Omental fat pad (tissue), 4 donors: ENCODE data around the gene YAP1. TPM values are rescaled to one million over a fixed set of nuclear protein-coding genes. Genes with fewer than 3 reads are reported as not detected.
"Not testable (repeated sequence)": the region's sequence is repeated elsewhere in the genome, so short reads cannot be mapped to it uniquely, and the experiment has no call there.

ENCODE experiments used
- ATAC-seq: fragments of 150-250 bp; one replicate; pipeline ENCODE4 v1.9.1; 2016; ENCODE audit warnings: mild to moderate bottlenecking, moderate library complexity; ENCODE audit not compliant: low FRiP score
- DNase-seq: peaks from one replicate; pipeline ENCODE4 v3.0.0-alpha.2; 2019; ENCODE audit warnings: low spot score
- total RNA-seq, 4 donors: library from RNA; depleted of rRNA; stranded (reverse); fragments of >200 nt; gene quantifications; one replicate each; pipeline ENCODE4 v1.1.0, GENCODE V29; 2016
- TF ChIP-seq, protein P1 (sequence below), 3 donors: fragments of 450-650 bp; IDR thresholded peaks; one replicate each; pipeline ENCODE4 v1.5.1; 2016 to 2017; ENCODE audit warnings: antibody characterized with exemption in 3 of 3, mild to moderate bottlenecking in 3 of 3, moderate library complexity in 2 of 3

Gene YAP1
- total RNA-seq, 4 donors from 2014 or later = 102 to 152 (median 130) TPM

DNA sequence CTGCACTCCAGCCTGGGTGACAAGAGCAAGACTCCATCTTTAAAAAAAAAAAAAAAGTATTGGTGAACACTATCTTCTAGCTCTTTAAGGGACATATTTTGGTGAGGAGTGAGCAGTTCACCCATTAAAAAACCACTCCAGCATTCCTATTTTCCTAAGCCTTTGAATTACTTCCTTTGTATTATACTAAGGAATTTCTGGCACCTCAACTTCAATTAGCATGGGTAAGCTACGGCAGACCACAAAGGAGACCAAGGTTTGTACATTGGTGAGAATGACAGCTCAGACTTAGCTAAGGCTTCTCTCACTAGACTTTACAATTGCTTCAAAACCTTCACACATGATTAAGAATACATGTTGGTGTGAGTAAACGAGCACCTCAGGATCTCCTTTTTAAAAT is 150.0 kb downstream of the YAP1 start:
- TF ChIP-seq, protein P1, sequence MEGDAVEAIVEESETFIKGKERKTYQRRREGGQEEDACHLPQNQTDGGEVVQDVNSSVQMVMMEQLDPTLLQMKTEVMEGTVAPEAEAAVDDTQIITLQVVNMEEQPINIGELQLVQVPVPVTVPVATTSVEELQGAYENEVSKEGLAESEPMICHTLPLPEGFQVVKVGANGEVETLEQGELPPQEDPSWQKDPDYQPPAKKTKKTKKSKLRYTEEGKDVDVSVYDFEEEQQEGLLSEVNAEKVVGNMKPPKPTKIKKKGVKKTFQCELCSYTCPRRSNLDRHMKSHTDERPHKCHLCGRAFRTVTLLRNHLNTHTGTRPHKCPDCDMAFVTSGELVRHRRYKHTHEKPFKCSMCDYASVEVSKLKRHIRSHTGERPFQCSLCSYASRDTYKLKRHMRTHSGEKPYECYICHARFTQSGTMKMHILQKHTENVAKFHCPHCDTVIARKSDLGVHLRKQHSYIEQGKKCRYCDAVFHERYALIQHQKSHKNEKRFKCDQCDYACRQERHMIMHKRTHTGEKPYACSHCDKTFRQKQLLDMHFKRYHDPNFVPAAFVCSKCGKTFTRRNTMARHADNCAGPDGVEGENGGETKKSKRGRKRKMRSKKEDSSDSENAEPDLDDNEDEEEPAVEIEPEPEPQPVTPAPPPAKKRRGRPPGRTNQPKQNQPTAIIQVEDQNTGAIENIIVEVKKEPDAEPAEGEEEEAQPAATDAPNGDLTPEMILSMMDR (IDR thresholded peaks at IDR 0.05) = no peak
- DNase-seq (no peak), ATAC-seq (no peak)

DNA sequence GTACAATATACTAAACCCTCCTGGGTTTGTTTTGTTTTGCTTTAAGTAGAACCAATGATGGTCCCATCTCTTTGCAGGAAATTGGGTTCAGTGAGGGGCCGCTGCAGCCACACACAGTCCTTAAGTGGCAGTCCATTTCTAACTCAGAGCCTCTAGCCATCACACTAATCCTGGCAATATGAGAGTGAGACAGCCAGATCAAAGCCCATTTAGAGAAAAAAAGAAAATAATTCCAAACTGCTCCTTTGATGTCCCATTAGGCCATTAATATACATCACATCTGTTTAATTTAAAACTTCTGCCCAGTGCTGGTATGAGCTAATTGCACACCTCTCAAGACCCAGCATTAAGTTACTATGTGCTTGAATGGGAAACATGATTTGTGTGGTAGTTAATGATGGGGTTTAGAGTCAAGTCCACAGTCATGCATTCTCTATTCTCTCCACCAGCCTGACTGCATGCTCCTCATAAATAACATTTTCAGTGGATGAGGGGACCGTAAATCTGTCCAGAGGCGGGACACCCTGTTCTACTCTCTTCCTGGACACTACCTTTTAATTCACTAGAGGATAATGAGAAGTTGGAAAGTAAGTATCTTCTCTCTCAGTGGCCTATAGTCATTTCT is 153.2 kb downstream of the YAP1 start:
- DNase-seq = no peak
- ATAC-seq = no peak
- TF ChIP-seq, protein P1 (IDR thresholded peaks at IDR 0.05) = no peak

DNA sequence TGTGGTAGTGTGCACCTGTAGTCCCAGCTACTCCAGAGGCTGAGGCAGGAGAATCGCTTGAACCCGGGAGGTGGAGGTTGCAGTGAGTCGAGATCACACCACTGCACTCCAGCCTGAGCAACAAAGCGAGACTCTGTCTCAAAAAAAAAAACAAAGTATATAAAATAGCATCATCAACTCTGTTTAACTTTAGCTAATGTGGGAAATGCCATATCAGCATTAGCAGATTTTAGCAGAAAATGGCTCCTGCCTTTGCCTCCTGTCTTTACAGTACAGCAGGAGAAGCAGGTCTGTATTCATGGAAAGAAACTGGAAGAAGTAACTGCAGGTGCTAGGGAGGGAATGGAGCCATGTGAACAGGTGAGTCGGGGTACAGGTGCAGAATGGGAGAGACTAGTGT is 154.5 kb downstream of the YAP1 start:
- not testable (repeated sequence) for DNase-seq, ATAC-seq

DNA sequence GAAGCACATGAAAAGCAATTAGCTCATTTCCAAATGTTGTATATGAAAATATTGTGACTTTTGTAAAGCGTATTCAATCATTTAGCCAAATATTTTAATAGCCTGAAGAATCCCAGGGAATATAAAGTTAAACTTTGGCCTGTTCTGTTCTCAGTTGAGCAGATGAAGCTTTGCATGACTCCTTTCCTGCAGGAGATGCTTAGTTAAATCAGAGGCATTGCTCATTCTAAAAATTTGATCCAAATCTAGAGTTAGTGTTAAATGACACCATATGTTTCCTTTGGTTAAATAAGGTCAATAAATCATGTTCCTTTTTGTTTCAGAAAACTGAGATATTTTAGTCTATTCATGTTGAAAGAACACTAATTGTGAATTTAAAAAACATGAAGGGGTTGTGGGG is 155.9 kb downstream of the YAP1 start:
- TF ChIP-seq, protein P1 (IDR thresholded peaks at IDR 0.05) = no peak
- ATAC-seq (no peak), DNase-seq (no peak)

DNA sequence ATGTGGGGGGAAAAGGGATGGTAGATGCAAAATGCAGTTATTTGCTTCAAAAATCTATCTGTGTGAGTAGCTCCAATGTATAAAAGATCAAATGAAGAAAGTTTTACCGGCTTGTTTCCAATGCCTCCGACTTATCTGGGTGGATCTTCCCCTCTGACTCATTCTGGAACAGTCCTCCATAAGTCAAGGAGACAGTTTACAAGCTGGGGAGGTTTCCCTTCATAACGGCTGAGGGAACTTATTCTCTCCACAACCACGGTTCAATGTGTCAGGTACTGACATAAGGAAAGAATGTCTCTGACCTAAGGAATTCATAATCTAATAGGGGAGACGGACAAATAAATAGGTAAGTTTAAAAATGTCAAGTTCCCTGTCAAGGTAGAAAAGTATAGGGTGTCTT is 157.4 kb downstream of the YAP1 start:
- DNase-seq (no peak), ATAC-seq (peak; percentile 69)
- TF ChIP-seq, protein P1 (IDR thresholded peaks at IDR 0.05) = no peak

DNA sequence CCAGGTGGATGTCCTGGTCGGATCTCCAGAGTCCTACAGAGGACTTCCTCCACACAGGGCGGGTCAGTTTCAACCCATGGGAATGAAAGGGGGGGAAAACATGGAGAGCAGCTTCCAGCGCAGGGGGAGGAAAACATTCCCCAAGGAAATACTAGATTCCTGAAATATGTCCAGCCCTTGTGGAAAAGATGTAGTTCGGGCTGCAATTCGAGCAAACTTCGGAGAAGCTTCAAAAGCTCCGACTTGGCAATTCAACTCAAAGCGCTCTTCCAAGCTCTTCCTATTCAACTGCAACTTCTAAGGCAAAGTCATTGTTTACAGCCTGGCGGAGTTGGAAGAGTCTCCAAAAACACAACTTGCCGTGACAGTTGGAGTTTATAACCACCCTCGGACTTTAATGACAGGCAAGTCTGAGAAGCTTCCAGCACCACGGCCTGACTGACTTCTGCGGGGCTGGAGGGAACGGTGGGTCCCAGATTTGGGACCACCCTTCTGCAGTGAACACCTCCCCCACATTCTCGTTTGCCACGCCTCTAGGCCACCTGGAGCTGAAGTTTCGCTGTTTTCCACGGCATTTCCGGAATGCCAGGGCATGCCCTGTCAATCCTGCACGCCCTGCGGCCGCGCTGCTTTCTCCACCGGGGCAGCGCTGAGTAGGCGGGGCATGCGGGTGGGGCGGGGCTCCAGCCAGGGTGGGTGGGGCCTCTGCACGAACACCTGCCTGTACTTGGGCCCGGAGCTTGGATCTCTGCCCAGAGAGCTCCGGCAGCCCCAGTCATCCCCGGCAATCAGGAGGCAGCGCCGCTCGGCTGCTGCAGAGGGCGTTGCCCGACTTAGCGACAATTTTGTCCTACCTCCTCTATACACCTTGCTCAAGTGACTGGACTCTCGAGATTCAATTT is 158.1 kb downstream of the YAP1 start:
- TF ChIP-seq, protein P1 (IDR thresholded peaks at IDR 0.05) = no peak
- DNase-seq (peak; percentile 54), ATAC-seq (peak; percentile 95)

DNA sequence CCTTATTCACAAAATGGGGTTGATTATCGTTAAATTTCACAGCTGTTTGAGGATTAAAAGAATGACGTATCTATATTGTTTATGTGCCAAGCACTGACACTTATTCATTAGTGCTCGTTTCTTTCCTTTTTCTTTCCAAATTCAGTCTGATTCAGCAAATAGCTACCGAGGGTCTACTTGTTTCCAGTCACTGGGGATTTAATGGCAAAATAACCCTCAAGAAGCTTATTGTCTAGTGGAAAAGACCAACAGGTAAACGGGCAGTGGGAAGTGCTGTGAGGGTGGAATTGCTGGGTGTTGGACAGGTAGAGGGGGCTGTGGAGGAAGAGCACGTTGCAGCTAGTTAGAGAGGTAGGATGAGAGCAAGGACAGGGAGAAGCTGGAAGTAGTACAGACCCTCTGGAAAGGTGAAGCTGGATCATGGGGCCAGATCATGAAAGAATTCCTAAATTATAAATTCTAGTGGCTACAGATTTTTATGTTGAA is 158.8 kb downstream of the YAP1 start:
- no peak for DNase-seq
- TF ChIP-seq, protein P1 (IDR thresholded peaks at IDR 0.05) = no peak
- no peak for ATAC-seq
